GM18502 (cell line): Measurements from ENCODE around the gene REV3L.

ENCODE experiments used
- ATAC-seq: cut with Tn5 transposase; IDR thresholded peaks from one replicate; pipeline ENCODE4 v1.9.1; 2021; ENCODE audit warnings: mild to moderate bottlenecking; ENCODE audit not compliant: unreplicated experiment, poor library complexity

Gene REV3L

GRCh38 chr6:111388681-111389080 lies 94.3 kb downstream of the REV3L start:
- ATAC-seq: no peak

DNA sequence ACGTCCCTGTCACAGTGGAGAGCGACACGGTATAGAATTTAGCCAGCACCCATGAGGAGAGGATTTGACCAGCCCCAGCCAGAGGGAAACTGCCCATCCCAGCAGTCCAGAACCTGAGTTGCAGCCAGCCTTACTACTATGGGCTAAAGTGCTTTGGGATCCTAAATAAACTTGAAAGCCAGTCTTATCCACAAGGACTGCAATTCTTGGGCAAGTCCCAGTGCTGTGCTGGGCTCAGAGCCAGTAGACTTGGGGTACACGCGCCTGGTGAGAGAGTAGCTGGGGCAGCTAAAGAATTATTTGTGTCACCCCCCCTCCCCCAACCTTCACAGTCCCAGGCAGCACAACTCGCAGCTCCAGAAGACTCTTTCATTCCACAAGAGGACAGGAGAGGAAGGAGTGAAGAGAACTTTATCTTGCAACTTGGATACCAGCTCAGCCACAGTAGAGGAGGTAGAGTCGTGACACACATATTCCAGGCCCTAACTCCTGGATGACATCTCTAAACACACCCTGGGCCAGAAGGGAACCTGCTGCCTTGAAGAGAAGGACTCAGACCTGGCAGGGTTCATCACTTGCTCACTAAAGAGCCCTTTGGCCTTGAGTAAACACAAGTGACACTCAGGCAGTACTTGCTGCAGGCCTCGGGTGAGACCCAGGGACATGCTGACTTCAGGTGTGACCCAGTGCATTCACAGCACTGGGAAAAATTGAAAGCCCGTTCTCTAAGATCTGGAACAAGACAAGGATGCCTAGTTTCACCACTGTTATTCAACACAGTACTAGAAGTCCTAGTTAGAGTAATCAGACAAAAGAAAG lies 100.3 kb downstream of the REV3L start:
- no peak for ATAC-seq

DNA sequence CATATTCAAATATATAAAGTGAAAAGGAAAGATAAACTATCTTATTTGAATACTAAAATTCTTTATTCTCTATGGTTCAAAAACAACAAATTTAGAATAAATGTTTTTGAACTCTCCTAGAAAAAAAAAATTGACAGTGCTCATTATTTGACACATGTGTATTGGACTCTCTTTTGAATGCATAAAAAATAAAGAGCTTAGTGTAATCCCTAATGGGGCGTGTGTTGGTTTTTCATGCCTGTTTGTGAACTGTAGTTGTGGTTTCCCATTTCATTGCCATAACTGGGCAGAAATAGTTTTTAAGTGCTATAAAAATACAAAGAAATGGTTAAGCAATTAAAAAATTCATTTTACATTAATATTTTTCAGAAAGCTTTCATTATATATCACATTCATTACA lies 101.3 kb downstream of the REV3L start:
- ATAC-seq: no peak

GRCh38 chr6:111381123-111381522 lies 101.9 kb downstream of the REV3L start:
- ATAC-seq: no peak

DNA sequence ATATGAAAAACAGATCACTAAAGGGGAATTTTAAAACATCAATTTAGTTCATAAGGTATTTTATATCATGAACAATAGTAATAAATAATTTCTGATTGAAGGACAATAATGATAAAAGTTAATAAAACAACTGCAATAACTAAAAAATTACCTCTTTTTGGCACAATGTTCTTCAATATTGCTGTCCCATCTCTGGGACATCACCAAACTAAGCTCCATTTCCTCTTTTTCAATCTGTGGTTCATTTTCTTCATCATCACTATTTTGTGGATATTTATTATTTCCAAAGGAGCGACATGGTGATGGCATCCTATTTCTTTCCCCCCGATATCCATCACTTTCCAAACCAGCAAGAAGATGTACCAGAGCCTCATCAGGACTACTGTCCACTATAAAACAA lies 103.2 kb downstream of the REV3L start:
- ATAC-seq: no peak

- no peak for ATAC-seq
Observed at GRCh38 chr6:111379302-111379701, 103.7 kb downstream of the REV3L start.

DNA sequence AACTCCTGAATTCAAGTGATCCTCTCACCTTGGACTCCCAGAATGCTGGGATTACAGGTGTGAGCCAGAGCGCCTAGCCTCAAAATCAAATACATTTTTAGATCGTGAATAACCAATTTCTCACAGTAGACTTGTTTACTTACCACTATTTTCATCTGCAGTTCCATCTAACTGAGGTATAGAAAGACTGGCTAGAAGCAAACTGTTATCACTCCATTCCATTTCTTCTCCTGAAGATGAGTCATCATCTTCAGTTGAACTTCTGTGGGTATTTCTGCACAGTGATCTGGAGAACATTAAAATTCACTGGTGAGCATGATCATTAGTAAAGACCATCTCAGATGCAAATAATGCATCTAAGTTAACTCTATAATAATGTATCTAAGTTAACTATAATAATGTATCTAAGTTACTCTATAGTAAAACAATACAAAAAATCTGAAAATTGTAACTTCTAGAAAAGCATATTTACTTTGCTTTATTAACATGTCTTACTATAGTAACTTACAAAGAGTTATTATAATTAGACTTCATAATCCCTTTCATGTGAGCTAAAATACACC lies 105.4 kb downstream of the REV3L start:
- no peak for ATAC-seq

DNA sequence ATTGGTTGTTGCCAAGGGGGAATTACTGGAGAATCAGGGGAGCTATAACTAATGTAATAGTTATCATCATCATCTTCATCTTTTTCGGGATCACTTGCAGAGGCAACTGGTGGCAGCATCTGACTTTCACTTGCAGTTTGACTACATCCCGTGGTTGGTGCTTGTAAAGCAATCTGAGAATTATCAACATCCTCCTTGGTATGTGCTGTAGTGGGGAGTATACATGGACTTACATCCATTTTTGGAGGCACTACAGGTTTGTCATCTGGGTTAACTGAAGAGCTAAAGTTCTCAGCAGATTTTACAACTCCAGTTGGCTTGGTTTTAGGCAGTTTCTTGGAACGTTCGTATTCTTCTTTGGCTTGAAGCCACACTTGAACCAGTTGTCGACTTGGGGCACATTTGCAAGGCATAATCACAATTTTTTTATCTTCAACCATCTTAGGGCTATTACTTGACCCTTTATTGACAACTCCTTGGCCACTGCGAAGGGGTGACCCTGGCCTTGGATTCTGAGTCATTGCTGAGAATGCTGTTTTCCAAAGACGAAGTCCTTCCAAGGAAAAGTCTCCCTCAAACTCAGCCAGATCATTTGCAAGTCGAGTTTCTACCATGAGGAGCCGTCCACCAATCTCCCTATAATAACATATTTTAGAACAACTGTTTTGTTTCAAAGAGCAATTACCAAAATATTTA lies 115.5 kb downstream of the REV3L start:
- ATAC-seq: no peak

DNA sequence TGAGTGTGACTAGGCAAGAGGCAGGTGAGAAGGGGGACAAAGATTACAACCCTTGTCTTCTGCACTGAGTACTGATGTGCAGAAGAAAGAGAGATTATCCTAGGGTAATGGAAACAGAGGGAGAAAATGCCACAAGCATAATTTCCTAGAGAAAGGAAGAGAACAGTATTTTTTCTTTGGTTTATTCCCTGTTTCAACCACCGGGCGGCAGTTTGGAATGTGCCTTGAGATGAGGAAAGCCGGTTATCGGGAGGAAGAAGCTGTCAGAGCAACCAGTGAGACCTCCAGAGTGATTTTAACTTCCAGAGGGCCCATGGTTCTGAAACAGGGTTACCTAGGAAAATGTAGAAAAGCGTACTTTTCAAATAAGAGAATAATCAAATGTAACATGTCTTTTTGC lies 121.4 kb downstream of the REV3L start:
- ATAC-seq: no peak

DNA sequence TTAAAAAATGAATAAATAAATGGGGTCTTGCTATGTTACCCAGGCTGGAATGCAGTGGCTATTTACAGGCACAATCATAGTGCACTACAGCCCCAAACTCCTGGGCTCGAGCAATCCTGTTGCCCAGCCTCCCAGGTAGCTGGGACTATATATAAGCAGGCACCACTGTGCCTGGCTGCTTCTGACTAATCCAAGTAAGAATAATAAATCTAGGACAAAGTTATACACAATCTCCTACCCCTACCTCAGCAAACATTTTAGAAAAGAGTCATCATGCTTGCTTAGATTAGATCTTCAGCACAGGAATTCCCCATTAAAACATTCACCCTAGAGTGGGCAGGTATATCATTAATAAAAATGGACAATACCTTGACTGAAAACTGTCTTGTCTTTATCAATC lies 124.6 kb downstream of the REV3L start:
- ATAC-seq: no peak

GRCh38 chr6:111357705-111358104 lies 125.3 kb downstream of the REV3L start:
- no peak for ATAC-seq

DNA sequence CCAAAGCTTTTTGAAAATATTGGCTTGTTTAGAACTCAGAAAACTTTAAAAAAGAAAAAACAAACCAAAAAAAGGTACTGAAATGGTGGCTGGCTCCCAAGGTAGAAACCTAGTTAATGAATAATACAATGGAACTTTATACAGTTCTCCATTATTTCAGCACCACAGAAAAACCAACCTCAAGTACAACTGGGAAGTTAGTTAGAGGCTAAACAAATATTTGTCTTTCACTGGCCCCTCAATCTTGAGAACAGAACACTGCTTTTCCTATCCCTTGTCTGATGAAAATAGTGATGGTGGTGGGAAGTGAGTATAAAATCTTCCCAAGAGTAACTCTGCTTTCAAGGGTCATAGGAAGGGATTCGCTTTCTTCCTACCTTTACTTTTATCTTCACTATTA lies 126.5 kb downstream of the REV3L start:
- no peak for ATAC-seq

- no peak for ATAC-seq
Observed at GRCh38 chr6:111354758-111355555, 128.1 kb downstream of the REV3L start.

- ATAC-seq: no peak
Observed at GRCh38 chr6:111353912-111354462, 129.0 kb downstream of the REV3L start.

DNA sequence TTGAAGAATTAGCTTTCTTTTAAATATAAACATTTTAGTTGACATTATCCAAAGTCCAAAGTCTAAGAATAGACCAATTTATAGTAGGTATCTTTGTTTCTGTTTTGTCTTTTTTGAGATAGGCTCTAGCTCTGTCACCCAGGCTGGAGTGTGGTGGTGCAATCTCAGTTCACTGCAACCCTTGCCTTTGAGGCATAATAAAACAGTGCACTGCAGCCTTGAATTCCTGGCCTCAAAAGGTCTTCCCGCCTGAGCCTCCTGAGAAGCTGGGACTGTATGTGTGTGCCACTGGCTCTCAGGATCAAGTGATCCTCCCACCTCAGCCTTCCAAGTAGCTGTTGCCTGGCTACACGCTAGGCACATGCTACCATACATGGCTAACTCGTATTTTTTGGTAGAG lies 135.4 kb downstream of the REV3L start:
- ATAC-seq: no peak

DNA sequence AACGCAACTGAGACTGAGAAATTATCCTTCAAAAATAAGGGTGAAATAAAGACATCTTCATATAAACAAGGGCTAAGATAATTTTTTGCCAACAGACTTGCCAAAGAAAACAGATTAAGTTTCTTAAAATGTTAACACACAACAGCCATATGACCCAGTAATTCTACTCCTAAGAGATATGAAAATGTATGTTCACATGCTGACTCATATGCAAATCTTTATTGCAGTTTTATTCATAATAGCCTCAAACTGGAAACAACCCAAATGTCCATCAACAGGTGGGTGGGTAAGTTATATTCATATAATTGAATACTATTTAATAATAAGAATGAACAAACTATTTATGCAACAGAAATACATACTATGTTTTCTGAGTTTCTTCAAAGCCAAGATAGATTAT lies 140.1 kb downstream of the REV3L start:
- no peak for ATAC-seq

GRCh38 chr6:111339294-111339693 lies 143.7 kb downstream of the REV3L start:
- ATAC-seq: peak; percentile 53

GRCh38 chr6:111338843-111339242 lies 144.2 kb downstream of the REV3L start:
- ATAC-seq: peak; percentile 99

- no peak for ATAC-seq
Observed at GRCh38 chr6:111337829-111338236, 145.2 kb downstream of the REV3L start.

- ATAC-seq: peak; percentile 85
Observed at GRCh38 chr6:111329882-111330633, 153.0 kb downstream of the REV3L start.
